Trophoblast cell (in vitro differentiated cells and primary cell): ENCODE measurements around the gene RFFL. TPM values are rescaled to one million over a fixed set of nuclear protein-coding genes. Genes with fewer than 3 reads are reported as not detected.
"Not testable (repeated sequence)": the region's sequence is repeated elsewhere in the genome, so short reads cannot be mapped to it uniquely, and the experiment has no call there.

ENCODE experiments used
- DNase-seq, 2 donors: peaks; one replicate each; pipeline ENCODE4 v3.0.0-alpha.2; 2016
- H2AFZ ChIP-seq: 2 replicates; pipeline ENCODE4 v1.6.1; 2013; ENCODE audit warnings: low read length, moderate library complexity, mild to moderate bottlenecking; ENCODE audit not compliant: insufficient read depth, poor library complexity
- H2AK5ac ChIP-seq: 2 replicates; pipeline ENCODE4 v1.6.1; 2013; ENCODE audit warnings: mild to moderate bottlenecking, low read length
- H2BK120ac ChIP-seq: 2 replicates; pipeline ENCODE4 v1.6.1; 2013; ENCODE audit warnings: low read length, mild to moderate bottlenecking, moderate library complexity; ENCODE audit not compliant: insufficient read depth, poor library complexity
- H2BK12ac ChIP-seq: 2 replicates; pipeline ENCODE4 v1.6.1; 2013; ENCODE audit warnings: mild to moderate bottlenecking, low read length, moderate library complexity
- H2BK5ac ChIP-seq: 2 replicates; pipeline ENCODE4 v1.6.1; 2013; ENCODE audit warnings: low read length, low read depth, moderate library complexity, mild to moderate bottlenecking; ENCODE audit not compliant: poor library complexity
- H3K14ac ChIP-seq: 2 replicates; pipeline ENCODE4 v1.6.1; 2013; ENCODE audit warnings: mild to moderate bottlenecking, low read length
- H3K18ac ChIP-seq: 2 replicates; pipeline ENCODE4 v1.6.1; 2013; ENCODE audit warnings: mild to moderate bottlenecking, low read length
- H3K23ac ChIP-seq: 2 replicates; pipeline ENCODE4 v1.6.1; 2013; ENCODE audit warnings: low read length
- H3K27ac ChIP-seq: 2 replicates; pipeline ENCODE4 v1.5.1; 2013; ENCODE audit warnings: low read depth, mild to moderate bottlenecking, inconsistent platforms, low read length, moderate library complexity
- H3K27me3 ChIP-seq: 2 replicates; pipeline ENCODE4 v1.6.1; 2013; ENCODE audit warnings: inconsistent platforms, mild to moderate bottlenecking, low read length, moderate library complexity; ENCODE audit not compliant: insufficient read depth
- H3K36me3 ChIP-seq, 2 experiments: 1 replicate in 1 of 2; 2 replicates in 1 of 2; pipeline ENCODE4 v1.6.1; 2013; ENCODE audit warnings: low read length in 2 of 2, mild to moderate bottlenecking in 2 of 2, moderate library complexity in 1 of 2; ENCODE audit not compliant: insufficient read depth in 2 of 2, control insufficient read depth in 1 of 2
- H3K4ac ChIP-seq: 2 replicates; pipeline ENCODE4 v1.6.1; 2013; ENCODE audit warnings: low read depth, mild to moderate bottlenecking, low read length, moderate library complexity
- H3K4me1 ChIP-seq, 2 experiments: 1 replicate in 1 of 2; 2 replicates in 1 of 2; pipeline ENCODE4 v1.6.1; 2013; ENCODE audit warnings: low read length in 2 of 2, mild to moderate bottlenecking in 2 of 2, moderate library complexity in 1 of 2; ENCODE audit not compliant: insufficient read depth in 2 of 2, control insufficient read depth in 1 of 2
- H3K4me2 ChIP-seq: 2 replicates; pipeline ENCODE4 v1.6.1; 2013; ENCODE audit warnings: inconsistent platforms, mild to moderate bottlenecking, low read length, moderate library complexity
- H3K4me3 ChIP-seq: 2 replicates; pipeline ENCODE4 v1.5.1; 2013; ENCODE audit warnings: mild to moderate bottlenecking, low read depth, low read length, inconsistent platforms
- H3K79me1 ChIP-seq: one replicate; pipeline ENCODE4 v1.6.1; 2013; ENCODE audit warnings: low read length
- H3K79me2 ChIP-seq: 2 replicates; pipeline ENCODE4 v1.6.1; 2013; ENCODE audit warnings: low read length, mild to moderate bottlenecking; ENCODE audit not compliant: control insufficient read depth, insufficient read depth, poor library complexity
- H3K9ac ChIP-seq: 2 replicates; pipeline ENCODE4 v1.6.1; 2013; ENCODE audit warnings: mild to moderate bottlenecking, low read length
- H3K9me3 ChIP-seq: 2 replicates; pipeline ENCODE4 v1.6.1; 2013; ENCODE audit warnings: low read depth, mild to moderate bottlenecking, control low read depth, inconsistent platforms, low read length; ENCODE audit not compliant: insufficient read depth
- H4K12ac ChIP-seq: 2 replicates; pipeline ENCODE4 v1.6.1; 2013; ENCODE audit warnings: low read depth, mild to moderate bottlenecking, low read length, moderate library complexity
- H4K8ac ChIP-seq: 2 replicates; pipeline ENCODE4 v1.6.1; 2013; ENCODE audit warnings: low read depth, mild to moderate bottlenecking, low read length, moderate library complexity
- H4K91ac ChIP-seq: one replicate; pipeline ENCODE4 v1.6.1; 2013; ENCODE audit warnings: low read depth, mild to moderate bottlenecking, low read length, moderate library complexity
- WGBS: extraction: QIAGEN DNeasy Blood & Tissue Kit; methylation state at CpG from one replicate; pipeline ENCODE4 v1.1.7; 2013; ENCODE audit warnings: missing lambda C conversion rate; ENCODE audit not compliant: insufficient read length, insufficient coverage; ENCODE audit errors: extremely low coverage; 5-methylcytosine and 5-hydroxymethylcytosine counted together
- polyA plus RNA-seq: library from polyadenylated mRNA; stranded (reverse); fragments of 200-250 nt; gene quantifications from 2 replicates; pipeline ENCODE4 v1.2.3, GENCODE V29; 2013

RFFL gene
- polyA plus RNA-seq: 6.5 and 7.2 TPM in 2 replicates

- Histone ChIP-seq H2BK5ac (peak within 1 kb of the TSS; percentile 46), H4K91ac (peak within 1 kb of the TSS; percentile 67), H4K8ac (peak within 1 kb of the TSS; percentile 79), H2BK120ac (peak within 1 kb of the TSS; percentile 31), H3K4me1 (peaks cover 0 to 6% of the 10 kb centered on the region in 2 experiments), H3K9ac (no peak within 1 kb of the TSS), H3K4me3 (no peak within 1 kb of the TSS), H3K18ac (no peak within 1 kb of the TSS), H3K9me3 (no peaks in the 10 kb centered on the region), H3K4me2 (peak within 1 kb of the TSS; percentile 26), H3K27me3 (no peaks in the 10 kb centered on the region), H3K79me1 (no peaks in the 10 kb centered on the region), H3K14ac (no peak within 1 kb of the TSS), H2BK12ac (peak within 1 kb of the TSS; percentile 11), H3K79me2 (no peaks in the 10 kb centered on the region), H3K36me3 (no peaks in the 10 kb centered on the region), H3K23ac (no peak within 1 kb of the TSS), H2AFZ (no peak within 1 kb of the TSS), H3K27ac (peak within 1 kb of the TSS; percentile 61), H4K12ac (peak within 1 kb of the TSS; percentile 27), H2AK5ac (no peak within 1 kb of the TSS), H3K4ac (no peak within 1 kb of the TSS)
- DNase-seq: peak; percentile 96 to 97
- no CpG with 5 or more reads among the region's 6 CpGs for WGBS
Measured at GRCh38 chr17:35063514-35064223, at the start of gene RFFL. Gene RFFL, minus strand, starts transcription at chr17:35063707. Its CDS starts 37,154 bp downstream, at chr17:35026553.

DNA sequence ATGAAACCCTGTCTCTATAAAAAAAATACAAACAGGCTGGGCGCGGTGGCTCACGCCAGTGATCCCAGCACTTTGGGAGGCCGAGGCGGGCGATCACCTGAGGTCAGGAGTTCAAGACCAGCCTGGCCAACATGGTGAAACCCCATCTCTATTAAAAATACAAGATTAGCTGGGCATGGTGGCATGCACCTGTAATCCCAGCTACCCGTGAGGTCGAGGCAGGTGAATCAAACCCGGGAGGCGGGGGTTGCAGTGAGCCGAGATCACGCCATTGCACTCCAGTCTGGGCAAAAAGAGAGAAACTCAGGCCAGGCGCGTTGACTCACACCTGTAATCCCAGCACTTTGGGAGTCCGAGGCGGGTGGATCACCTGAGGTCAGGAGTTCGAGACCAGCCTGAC, 47.3 kb upstream of the RFFL start:
- no CpG with 5 or more reads among the region's 17 CpGs for whole genome bisulfite sequencing
- H4K12ac ChIP-seq, H2AFZ ChIP-seq, H3K18ac ChIP-seq, H2BK5ac ChIP-seq, H4K8ac ChIP-seq, DNase-seq, H3K27me3 ChIP-seq, H2BK12ac ChIP-seq, H3K14ac ChIP-seq, H3K27ac ChIP-seq, H2BK120ac ChIP-seq, H3K4ac ChIP-seq, H3K79me2 ChIP-seq, H3K79me1 ChIP-seq, H3K9me3 ChIP-seq, H3K23ac ChIP-seq, H4K91ac ChIP-seq, H2AK5ac ChIP-seq, H3K4me2 ChIP-seq, H3K36me3 ChIP-seq, H3K4me3 ChIP-seq, H3K9ac ChIP-seq, H3K4me1 ChIP-seq: not testable (repeated sequence)

DNA sequence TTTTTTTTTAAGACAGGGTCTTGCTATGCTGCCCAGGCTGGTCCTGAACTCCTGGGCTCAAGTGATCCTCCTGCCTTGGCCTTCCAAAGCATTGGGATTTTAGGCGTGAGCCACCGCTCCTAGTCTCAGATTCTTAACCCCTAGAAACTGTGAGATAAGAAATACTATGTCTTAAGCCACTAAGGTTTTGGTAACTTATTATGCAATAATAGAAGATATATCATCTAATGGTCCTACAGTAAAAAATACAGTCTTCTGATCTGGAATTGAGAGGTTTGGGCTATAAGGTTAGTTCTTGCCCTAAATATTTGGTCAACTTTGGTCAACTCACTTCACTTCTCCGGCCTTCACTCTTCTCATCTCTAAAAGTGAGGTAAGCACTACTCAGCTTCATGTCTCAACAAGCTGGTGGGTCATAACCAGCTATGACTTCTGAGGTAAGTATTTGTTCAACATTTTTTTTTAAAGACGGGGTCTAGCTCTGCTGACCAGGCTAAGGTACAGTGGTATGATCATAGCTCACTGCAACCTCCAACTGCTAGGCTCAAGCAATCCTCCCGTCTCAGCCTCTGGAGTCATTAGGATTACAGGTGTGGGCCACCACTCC, 41.4 kb upstream of the RFFL start:
- no peak overlapping the region for H3K4me2 ChIP-seq
- no peak overlapping the region for H3K4ac ChIP-seq
- no peak overlapping the region for H3K4me3 ChIP-seq
- no peak overlapping the region for H3K23ac ChIP-seq
- H4K91ac ChIP-seq: no peak overlapping the region
- H3K18ac ChIP-seq: no peak overlapping the region
- H3K27me3 ChIP-seq: no peaks in the 10 kb centered on the region
- no peaks in the 10 kb centered on the region for H3K9me3 ChIP-seq
- H2BK5ac ChIP-seq: no peak overlapping the region
- peaks cover 11 to 22% of the 10 kb centered on the region in 2 experiments for H3K36me3 ChIP-seq
- peaks cover 4 to 7% of the 10 kb centered on the region in 2 experiments for H3K4me1 ChIP-seq
- H4K12ac ChIP-seq: no peak overlapping the region
- no peaks in the 10 kb centered on the region for H3K79me2 ChIP-seq
- H2BK120ac ChIP-seq: no peak overlapping the region
- no peak overlapping the region for H3K9ac ChIP-seq
- H4K8ac ChIP-seq: no peak overlapping the region
- H3K14ac ChIP-seq: no peak overlapping the region
- H3K79me1 ChIP-seq: no peaks in the 10 kb centered on the region
- no CpG with 5 or more reads among the region's 5 CpGs for WGBS
- H3K27ac ChIP-seq: no peak overlapping the region
- H2AFZ ChIP-seq: no peak overlapping the region
- DNase-seq: no peak
- no peak overlapping the region for H2AK5ac ChIP-seq
- H2BK12ac ChIP-seq: no peak overlapping the region

DNA sequence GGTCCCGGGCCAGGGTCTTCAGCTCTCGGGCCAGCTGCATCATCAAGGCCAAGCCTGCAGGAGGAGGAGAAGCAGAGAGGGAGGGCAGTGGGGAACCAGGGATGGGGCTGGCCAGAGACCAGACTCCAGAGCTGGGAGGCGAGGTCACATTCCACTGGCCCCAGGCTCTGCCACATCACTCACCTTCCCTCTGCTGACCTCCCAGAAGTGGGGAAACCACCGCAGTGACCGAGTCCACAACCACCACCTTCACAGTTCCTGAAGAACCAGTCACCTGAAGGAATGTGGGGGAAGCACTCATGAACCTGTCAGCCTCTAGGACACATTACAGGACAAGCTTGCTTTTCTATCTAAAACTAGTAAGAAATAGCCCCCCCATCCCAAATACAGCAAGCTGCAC, 39.8 kb upstream of the RFFL start:
- H3K18ac ChIP-seq: no peak overlapping the region
- H4K8ac ChIP-seq: no peak overlapping the region
- no peak overlapping the region for H2BK12ac ChIP-seq
- no peak overlapping the region for H2AFZ ChIP-seq
- WGBS: no CpG with 5 or more reads among the region's 5 CpGs
- no peak for DNase-seq
- H3K14ac ChIP-seq: no peak overlapping the region
- H3K4me3 ChIP-seq: no peak overlapping the region
- H2BK5ac ChIP-seq: no peak overlapping the region
- no peak overlapping the region for H3K23ac ChIP-seq
- no peaks in the 10 kb centered on the region for H3K27me3 ChIP-seq
- peaks cover 11 to 23% of the 10 kb centered on the region in 2 experiments for H3K36me3 ChIP-seq
- no peaks in the 10 kb centered on the region for H3K79me2 ChIP-seq
- H4K12ac ChIP-seq: no peak overlapping the region
- no peak overlapping the region for H2AK5ac ChIP-seq
- no peak overlapping the region for H4K91ac ChIP-seq
- H3K9me3 ChIP-seq: no peaks in the 10 kb centered on the region
- no peaks in the 10 kb centered on the region for H3K79me1 ChIP-seq
- no peak overlapping the region for H3K27ac ChIP-seq
- peak overlapping the region; percentile 20 for H3K4me2 ChIP-seq
- no peak overlapping the region for H3K9ac ChIP-seq
- no peak overlapping the region for H3K4ac ChIP-seq
- H2BK120ac ChIP-seq: no peak overlapping the region
- H3K4me1 ChIP-seq: peaks cover 4 to 7% of the 10 kb centered on the region in 2 experiments
